HG02943 (cell line): ENCODE measurements around the gene CLDN19.
"Not testable (repeated sequence)": the region's sequence is repeated elsewhere in the genome, so short reads cannot be mapped to it uniquely, and the experiment has no call there.

ENCODE experiments used
- ATAC-seq: cut with Tn5 transposase; IDR thresholded peaks from one replicate; pipeline ENCODE4 v1.9.1; 2021; ENCODE audit warnings: mild to moderate bottlenecking, low read depth, moderate library complexity; ENCODE audit not compliant: unreplicated experiment

CLDN19 gene

DNA sequence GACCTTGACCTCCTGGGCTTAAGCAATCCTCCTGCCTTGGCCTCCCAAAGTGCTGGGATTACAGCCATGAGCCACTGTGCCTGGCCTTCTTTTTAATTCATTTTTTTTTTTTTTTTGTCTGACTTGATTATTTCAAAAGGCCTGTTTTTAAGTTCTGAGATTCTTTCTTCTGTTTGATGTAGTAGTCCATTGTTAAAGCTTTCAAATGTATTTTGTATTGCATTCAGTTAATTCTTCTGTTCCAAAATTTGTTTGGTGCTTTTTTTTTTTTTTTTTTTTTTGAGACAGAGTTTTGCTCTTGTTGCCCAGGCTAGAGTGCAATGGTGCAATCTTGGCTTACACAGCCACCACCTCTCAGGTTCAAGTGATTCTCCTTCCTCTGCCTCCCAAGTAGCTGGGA, 25.6 kb downstream of the CLDN19 start:
- not testable (repeated sequence) for ATAC-seq

GRCh38 chr1:42713293-42713692, 26.7 kb downstream of the CLDN19 start:
- no peak for ATAC-seq

GRCh38 chr1:42712808-42713207, 27.2 kb downstream of the CLDN19 start:
- ATAC-seq: not testable (repeated sequence)

DNA sequence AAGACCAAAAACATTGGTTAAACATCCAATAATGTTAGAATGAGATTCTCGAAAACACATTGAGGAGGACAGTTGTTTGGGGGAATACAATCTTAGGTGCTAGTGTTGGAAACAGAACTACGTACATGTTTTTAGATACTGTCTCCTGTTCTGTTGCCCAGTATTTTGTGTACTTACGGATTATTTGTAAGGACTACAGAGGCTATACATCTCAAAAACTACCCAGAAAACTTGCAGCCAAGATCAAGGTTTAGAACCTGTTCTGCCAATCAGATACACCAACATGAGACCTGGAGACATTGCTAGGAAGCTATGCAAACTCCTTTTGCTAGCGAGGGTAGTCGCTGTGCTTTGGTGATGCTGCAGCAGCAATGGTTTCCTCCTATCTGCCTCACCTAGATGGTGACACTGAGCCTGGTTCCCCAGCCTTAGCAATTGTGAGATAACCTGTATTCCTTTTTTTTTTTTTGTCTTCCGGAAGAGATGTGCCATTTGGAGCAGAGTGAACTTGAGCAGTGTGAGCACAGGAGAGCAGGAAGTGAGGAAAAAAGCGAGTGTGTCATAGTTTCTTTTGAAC, 36.1 kb downstream of the CLDN19 start:
- ATAC-seq: no peak

DNA sequence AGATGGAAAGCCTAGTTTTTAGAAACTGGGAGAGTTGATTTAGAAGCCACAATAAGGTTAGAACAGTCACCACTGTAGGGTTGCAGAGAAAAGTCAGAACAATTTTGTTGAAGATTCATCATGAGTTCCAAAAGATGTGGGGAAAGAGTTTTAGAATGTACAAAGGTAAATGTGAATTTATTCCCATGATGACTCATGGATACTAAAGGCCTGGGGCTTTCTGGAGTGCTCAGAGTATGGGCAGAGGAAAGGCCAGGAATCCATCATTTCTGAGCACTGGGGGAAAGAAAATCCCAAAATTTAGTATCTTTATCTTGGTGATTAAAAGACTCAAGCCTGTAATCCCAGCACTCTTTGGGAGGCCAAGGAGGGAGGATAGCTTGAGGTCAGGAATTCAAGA, 40.0 kb downstream of the CLDN19 start:
- no peak for ATAC-seq

- no peak for ATAC-seq
These were observed 41.8 kb downstream of the CLDN19 start for GRCh38 chr1:42698081-42698813.

DNA sequence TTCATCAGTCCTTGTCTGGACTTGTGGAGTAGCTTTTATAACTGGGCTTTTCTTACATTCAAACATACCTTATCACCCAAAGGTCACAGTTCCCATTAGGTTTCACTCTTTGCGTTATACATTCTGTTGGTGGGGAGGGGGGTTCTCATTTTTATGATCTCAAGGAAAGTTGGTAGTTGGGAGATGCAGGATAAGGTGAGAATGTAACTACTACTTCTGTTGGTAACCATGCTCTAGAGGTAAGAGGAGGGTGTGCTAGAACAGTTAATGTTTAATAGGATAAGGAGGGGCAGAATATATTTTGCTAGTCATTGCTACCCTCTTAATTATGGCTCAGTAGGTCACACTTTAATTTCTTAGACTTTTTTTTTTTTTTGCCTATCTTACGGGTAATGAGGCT, 47.1 kb downstream of the CLDN19 start:
- ATAC-seq: no peak

DNA sequence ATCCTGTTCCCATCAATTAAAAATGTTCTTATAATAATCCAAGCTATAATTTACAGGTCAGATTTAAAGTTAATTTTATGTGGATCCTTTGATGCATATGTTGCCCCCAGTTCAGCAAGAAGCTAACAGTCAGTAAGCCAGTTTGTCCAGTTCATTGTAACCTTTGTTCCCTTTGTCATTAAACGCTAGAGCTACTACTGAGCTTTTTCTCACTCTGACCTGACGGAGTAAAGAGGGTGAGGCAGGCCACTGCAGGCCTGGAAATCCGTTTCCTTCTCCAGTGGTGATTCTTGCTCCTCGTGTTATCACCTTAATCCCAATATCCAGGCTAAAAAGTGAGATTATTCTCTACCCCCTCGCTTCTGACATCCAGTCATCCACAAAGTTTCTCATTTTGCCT, 47.6 kb downstream of the CLDN19 start:
- no peak for ATAC-seq

- no peak for ATAC-seq
These were observed 48.9 kb downstream of the CLDN19 start for GRCh38 chr1:42691157-42691498.

DNA sequence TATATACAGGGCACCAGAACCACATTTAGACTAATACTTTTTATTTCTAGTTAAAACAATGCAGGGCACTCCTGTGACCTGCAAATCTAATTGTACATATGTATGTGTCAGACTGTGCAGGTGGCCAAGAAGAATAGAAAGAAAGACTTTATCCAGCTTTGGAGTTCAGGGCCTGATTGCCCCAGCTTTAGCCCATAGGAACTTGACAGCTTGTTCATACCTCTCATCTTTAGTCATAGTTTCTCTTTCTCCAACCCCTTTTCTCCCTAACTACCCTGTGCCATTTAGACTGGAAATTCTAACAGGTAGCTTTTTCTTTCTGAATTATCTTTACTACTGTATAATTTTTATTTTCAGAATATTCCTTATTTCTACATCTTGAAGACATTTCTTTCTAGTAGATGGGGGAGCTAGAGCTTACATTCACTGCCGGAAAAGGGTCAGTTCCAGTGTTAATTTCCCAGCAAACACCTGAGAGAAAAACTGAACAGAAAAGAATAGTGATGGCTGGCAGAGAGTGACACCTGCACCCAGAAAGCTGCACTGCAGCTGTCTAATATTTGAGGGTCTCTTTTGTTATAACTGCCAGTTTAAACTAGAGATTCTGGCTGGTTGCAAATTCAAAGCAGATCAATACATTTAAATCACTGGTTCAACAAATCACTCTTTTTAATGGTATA, 49.4 kb downstream of the CLDN19 start:
- no peak for ATAC-seq

- no peak for ATAC-seq
These were observed 50.1 kb downstream of the CLDN19 start for GRCh38 chr1:42689912-42690311.

DNA sequence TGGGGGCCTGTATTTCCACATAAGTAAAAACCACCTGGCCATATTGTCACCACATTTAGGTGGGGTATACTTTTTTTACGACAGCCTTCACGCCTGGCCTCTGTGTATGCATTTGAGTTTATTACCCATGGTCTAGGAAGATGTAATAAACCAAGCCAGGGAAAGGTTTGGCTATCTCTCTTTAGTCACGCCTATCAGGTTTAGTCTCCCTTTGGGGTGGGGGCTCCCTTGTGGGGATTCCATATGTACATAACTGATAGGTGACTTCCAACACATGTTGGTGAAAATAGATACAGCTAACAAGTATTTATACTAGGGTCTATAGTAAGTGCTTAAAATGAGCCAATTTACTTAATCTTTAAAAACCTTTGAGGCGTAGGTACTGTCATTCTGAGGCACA, 53.6 kb downstream of the CLDN19 start:
- no peak for ATAC-seq

GRCh38 chr1:42684139-42684538, 55.9 kb downstream of the CLDN19 start:
- no peak for ATAC-seq
